NCI-H2196 (cell line): Measurements from ENCODE around the gene B3GNT9.

Experiments
- DNase-seq: peaks from one replicate; lab custom pipeline; 2025; ENCODE audit not compliant: unreplicated experiment; lab: John Stamatoyannopoulos, UW

B3GNT9 gene

DNA sequence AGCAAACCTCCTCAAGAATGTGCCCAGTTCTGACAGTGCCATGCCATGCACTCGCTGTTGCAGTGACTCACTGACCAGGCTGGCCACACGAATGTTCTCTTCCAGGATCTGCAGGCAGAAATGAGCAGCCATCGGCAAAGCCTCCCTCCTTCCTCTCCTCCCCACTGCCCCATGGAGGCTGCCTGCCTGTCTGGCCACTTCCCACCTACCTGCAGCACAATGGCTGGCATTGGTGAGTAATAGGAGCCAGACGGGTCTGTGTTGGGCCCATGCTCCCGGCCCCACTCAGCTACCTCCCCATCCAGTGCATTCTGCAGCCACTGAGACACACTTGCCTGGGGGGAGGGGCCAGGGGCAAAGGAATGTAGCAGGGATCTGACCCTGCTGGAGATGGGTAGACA lies 35.8 kb upstream of the B3GNT9 start:
- no peak for DNase-seq

DNA sequence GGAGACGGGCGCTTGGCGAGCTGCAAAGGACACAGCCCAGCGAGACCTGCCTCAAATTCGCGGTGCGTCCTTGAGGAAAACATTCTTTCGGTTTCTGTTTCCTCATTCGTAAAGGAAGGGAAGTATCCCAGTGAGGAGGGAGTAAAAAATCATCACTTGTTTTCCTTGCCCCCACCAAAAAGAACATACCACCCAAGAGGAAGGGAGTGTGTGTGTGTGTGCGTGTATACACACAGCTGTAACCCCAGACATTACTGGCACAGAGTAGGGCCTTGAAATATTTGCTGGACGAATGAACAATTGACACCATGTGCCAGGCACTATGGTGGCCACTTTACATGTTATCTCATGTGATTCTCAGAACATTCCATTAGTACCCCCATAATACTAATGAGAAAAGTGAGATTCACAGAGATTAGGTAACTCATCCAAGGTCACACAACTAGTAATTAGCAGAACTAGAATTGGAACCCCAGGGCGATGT lies 34.9 kb upstream of the B3GNT9 start:
- DNase-seq = no peak

DNA sequence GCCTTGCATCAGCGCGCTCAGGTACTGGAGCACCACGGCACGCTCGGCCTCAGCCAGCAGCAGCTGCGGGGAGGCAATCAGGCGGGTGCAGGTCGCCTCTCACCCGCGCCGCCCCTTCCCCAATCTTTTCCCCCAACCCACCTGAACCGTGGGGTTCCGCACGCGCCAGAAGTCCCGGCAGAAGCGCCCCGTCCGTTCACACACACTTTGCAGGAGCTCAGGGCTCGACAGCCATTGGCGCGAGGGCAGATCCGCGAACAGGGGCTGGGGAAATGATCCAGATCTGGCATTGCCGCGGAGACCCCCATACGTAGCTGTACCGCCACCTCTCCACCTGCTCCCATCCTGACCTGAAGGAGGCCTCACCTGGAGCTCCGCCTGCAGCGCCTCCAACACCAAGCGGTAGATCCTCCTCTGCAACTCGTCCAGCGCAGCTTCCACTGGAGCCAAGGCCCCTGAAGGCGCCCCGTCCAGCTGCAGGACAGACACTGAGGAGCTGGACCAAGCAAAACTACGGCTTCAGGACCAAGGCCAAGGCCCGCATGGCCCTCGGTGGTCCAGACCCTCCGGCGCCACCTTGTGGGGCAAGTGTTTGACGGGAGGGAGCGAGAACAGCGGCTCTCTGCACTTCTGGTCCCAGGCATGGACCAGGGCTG lies 34.3 kb upstream of the B3GNT9 start:
- DNase-seq = peak; percentile 66

DNA sequence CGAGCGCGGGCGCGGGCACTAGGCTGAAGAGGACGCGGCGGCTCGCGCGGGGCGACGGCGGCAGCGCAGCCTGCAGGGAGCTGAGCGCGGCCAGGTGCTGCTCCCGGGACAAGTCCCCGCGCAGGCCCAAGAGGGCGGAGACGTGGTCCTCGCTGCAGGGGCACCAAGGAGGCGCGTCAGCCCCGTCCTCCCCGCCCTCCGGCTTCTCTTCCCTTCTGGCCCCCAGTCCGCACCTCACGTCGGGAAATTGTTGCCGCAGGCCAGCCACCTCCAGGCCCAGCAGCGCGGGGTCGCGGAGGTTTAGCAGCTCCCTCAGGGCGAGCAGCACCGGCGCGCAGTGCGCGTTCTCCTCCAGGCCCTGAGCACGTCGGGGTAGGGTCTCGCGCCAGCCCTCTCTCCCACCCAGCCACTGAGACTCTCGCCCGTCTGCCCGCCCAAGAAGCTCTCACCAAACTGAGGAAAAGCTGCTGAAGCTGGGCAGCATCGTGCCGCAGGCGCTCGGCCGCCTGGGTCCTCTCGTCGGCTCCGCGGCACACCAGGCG lies 33.7 kb upstream of the B3GNT9 start:
- DNase-seq = peak; percentile 35

DNA sequence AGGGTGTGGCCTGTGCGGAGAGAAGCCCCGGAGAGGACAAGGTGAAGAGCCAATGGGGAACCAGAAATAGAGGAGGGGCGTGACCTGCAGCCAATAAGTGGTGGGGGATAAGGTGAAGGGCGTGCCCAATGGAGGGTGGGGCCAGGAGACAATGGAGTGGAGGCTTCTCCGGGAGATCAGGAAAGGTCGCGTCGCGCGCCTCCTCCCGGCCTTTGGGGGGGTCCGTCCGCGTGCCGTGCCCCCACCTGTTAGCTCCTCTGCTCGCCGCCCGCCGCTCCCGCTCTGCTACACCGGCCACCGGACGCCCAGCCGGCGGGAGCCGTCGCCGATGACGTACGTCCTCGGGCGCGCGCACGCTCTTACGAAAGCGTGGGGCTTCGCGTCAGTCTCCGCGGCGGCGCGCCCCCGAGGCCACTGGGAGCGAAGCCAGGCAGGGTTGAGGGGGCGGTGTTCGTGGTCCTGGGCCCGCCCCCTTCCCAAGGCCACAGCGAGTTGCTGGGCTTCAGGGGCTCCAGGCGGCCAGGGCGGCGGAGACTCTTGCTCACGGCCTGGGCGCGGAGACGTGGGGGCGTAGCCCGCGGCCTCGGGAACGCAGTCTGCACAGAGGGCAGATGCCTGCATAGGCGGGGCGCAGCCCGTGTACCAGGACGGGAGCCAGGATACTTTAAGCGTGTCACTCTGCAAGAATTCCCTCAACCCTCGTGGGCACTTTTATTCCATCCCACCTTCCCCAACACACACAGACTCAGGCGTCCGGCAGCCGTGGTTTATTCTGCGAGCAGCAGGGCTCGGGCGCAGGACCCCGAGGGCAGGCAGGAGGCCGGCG lies 33.0 kb upstream of the B3GNT9 start, which contains the start of gene MATCAP1:
MATCAP1 (minus strand) TSS at position 337 of the 826 bp plus-strand sequence. CDS start 3,353 bp downstream, outside the sequence.
- DNase-seq = peak; percentile 88

DNA sequence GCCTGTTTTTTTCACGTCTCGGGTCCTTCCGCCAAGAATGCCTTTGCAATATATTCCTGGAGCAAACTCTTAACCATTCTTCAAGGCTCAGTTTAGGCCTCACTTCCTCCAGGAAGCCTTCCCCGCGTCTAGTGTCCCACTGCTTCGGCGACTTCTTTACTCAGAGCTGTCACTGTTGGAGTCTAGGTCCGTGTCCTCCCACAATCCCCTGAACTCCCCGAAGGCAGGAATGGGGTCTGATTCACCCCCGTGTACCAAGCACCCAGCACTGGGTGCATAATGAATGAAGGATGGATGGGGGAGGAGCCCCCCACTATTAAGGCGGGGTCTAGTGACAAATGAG lies 32.5 kb upstream of the B3GNT9 start:
- no peak for DNase-seq

DNA sequence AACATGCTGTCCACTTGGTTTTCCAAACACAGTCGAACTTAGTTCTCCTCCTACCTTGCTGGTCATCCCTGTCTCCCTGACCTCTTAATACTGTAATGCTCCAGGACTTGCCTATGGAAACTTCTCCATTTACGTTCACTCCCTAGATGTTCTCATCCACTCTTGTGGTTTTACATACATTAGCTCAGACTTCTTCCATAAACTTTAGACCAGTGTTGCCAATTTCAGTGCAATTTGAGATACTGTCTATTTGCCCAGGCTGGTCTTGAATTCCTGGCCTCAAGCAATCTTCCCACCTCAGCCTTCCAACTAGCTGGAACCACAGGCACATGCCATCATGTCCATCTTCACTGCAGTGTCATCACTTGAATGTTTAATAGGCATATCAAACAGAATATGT lies 31.5 kb upstream of the B3GNT9 start:
- no peak for DNase-seq

DNA sequence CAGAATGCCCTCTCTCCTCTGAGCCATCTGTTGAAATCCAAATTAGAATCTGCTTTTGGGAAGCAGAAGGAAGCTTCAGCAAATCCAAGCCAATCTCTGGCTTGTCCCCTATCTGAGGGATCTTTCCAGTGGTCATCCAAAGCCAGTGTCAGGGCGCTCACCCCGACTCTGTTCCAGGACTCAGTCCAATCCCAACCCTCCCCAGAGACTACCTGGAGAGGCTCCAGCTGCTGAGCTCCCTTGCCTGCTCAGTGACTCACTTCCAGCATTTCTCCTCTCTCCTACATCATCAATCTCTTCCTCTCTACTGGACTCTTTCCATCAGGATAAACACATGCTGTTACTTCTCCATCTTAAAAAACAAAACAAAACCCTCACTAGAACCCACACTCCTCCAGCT lies 30.5 kb upstream of the B3GNT9 start:
- no peak for DNase-seq

DNA sequence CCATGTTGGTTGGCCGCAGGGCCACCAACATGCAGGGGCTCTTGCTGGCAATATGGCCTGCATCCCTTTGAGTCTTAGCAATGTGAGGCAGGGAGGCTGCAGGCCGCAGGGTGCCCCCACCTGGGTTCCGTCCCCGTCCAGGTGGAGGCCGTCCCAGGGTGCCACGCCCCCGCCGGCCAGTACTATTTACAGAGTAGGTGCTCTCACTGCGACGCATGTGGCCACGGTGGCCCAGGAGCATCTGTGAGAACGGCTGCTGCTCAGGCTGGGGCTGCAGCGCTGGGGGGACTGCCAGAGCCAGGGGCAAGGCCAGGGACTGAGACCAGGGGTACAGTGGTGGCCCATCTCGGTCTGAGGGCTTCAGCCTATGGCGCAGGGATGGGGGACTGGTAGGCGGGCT lies 29.4 kb upstream of the B3GNT9 start:
- no peak for DNase-seq

DNA sequence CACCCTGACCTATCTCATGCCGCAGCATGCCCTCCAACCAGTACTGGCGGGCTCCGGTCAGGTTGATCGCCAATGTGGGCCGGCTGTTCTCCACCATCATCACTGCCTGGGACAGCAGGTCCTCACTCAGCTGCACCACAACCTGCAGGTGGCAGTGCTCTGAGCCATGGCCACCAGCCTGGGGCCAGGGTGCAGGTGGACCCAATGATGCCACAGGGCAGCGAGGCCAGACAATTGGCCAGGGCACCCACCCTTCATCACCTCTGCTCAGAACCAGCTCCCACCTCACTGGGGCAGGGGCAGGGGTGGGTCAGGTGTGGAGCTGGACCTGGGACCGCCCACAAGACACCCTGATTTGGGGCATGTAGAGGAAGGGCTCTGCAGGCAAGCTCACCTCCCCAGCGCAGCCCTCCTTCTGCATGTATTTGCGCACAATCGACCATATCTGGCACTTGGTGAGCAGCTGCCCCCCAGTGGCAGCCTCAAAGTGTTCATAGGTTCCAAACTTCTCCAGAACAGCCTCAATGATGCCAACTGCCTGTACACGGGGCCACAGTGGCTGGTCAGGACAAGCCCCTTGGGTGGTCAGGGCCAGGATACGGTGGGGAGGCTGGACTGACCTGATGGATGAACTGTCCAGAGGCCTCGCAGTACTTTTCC lies 28.8 kb upstream of the B3GNT9 start:
- DNase-seq = peak; percentile 1

DNA sequence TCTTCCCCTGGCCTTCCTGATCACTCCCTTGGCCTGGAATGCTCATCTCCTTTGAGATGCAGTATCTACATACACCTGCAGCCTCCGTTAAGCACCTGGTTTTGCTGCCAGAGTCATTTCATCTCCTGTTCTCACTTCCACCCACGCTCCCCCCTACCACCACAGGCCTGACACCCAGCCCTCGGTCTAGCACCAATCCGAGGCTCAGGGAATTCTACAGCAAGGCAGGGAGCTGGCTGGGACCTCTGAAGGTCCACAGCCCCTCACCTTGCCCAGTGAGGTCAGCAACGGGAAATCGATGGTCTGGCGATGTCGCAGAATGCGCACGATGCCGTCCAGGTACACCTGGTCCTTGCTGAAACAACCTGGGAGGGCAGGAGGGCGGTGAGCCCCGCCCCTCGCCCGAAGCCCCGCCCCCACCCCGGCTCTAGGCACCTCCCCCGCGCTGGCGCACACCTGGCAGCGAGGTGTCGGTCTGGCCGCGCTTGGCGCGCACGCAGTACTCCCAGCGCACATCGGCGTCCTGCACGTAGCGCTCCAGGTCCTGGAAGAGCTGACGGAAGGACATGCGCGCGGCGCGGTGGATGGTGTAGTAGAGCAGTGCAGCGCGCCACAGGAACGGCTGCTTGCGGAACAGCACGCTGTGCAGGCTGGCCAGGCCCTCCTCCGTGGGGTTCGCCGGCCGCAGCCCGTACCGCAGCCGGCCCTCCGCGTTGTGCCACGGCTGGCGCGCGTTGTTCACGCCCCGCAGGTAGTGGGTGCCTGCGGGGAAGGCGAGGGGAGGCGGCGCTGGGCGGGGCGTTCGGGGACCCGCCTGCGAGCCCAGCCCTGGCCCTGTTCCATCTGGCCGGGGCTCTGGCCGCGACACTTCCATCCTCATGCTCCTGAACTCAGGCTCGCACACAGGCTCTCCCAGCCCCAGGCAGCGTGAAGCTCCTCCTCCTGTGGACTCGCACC lies 27.2 kb upstream of the B3GNT9 start:
- DNase-seq = peak; percentile 79

DNA sequence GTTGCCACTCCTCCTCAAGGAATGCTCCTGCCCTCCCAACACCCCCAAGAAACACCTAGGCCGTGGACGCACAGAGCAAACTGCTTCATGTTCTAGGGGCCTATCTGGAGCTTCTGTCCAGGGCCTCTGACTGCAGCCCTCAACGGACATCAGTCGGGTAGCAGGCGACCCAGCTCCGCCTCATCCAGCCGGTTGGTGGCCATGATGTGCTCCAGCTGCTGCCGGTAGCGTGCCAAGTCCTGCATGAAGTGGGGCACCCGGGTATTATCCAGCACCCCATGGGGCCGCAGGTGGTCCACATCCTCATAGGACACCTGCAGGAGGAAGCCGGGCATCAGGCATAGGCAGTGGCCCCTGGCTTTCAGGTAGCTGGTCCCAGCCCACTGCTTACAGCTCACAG lies 25.9 kb upstream of the B3GNT9 start:
- no peak for DNase-seq

DNA sequence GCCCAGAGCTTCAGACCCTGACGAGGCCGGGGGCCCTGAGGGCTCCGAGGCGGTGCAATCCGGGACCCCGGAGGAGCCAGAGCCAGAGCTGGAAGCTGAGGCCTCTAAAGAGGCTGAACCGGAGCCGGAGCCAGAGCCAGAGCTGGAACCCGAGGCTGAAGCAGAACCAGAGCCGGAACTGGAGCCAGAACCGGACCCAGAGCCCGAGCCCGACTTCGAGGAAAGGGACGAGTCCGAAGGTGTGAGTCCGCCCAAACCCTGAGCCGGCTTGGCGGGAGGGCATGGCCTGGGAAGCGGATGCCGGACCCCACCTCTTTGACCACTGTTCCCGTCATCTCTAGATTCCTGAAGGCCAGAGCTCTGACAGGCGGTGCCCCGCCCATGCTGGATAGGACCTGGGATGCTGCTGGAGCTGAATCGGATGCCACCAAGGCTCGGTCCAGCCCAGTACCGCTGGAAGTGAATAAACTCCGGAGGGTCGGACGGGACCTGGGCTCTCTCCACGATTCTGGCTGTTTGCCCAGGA lies 24.0 kb upstream of the B3GNT9 start:
- DNase-seq = no peak

DNA sequence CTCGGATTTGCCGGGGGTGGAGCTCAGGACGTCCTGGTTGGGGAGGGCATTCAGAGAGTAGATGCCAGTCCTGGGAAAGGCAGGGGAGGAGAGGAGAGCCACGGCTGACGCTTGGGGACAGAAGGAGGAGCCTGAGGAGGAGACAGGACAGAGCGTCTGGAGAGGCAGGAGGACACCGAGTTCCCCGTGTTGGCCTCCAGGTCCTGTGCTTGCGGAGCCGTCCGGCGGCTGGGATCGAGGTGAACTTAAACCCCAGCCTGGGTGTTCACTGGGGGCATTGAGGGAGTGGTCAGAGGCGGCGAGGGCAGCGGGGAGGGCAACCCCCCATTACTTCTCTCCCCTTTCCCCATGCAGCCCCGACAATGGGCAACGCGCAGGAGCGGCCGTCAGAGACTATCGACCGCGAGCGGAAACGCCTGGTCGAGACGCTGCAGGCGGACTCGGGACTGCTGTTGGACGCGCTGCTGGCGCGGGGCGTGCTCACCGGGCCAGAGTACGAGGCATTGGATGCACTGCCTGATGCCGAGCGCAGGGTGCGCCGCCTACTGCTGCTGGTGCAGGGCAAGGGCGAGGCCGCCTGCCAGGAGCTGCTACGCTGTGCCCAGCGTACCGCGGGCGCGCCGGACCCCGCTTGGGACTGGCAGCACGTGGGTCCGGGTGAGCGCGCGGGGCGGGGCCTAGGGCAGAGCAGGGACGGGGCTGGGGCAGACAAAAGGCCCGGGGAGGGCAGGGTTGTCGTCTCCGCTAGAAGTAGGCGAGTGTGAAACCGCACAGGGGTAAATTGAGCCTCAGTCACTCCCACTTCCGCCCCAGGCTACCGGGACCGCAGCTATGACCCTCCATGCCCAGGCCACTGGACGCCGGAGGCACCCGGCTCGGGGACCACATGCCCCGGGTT lies 23.3 kb upstream of the B3GNT9 start:
- DNase-seq = peak; percentile 73

DNA sequence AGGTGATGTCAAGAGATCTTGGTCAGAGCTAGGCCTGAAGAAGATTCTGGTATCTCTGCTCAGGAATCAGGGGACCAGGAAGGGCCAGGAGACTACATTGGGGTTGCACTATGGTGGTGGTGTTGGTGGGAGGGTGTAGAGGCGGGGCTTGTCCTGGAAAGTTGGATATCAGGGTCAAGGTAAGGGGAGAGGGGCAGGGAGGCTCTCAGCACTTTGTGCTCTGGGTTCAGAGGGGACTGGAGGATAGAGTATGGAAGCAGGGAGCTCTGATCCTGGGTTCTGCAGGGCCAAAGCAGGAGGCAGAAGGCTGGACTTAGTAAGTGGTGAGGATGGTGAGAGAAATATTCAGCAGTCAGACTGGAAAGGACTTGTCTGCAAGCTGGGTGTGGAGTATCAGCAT lies 22.5 kb upstream of the B3GNT9 start:
- DNase-seq = no peak

DNA sequence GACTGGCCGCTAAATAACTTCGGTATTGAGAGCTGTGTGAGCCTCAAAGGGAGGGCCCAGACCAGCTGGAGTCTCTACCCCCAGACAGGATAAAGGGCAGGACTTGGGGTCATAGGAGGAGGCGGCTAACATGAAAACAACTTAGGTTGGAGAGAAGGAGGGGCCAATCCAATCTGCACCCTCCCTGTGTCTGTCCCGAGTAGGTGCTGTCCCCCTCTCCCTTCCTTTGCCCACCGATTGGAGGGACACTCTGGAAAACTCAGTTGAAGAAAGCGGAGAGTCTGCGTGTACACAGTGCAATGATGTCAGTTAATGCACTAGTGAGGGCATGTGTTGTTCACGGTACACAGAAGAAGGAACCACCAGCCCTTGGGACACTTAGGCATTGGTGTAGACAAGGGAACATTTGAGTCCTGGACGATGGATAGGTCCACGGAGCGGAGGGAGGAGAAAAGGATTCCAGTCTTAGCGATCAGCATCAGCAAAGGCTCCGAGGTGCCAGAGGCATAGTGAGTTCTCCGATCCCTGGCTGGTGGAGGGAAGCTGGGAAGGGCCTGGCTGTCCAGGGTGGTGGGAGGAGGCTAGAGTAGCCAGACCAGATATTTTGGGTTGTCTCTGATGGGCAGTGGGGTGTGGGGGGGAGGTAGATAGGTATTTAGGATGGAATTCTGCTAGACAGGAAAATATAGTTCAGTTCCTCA lies 20.3 kb upstream of the B3GNT9 start:
- DNase-seq = no peak

DNA sequence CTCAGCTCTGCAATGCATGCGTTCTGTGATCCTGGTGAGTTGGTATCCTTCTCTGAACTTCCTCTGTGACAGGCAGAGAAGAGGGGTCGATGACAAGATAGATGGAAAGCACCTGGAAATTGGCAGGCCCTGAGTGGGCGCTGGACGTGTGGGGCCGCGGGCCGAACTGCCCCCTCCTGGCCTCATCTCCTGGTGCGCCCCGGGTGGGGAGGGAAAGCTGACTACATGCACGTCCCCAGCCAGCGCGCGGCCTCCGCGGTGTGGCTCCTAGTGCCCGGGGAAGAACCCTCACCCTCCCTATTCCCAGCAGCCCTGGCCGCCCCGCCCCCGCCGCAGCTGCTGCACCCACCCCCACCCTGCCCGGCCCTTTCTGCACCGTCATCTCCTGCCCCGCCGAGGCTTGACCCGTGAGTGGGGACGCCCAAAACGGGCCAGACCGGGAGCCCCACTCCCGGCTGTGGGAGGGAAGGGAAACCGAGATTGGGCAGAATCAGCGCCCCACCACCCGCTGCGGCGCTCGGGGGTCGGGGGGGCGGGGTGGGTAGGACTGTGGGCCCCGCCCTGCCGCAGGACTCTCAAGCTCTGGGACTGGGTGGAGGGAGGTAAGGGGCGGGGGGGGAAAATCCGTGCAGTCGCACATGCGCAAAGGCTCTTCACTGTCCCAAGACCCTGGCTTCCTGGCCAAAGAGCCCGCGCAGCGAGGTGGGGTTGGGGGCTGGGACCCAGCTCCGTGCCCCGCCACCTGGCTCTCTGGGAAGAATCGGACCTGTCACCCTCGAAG lies 19.6 kb upstream of the B3GNT9 start, which contains the start of gene NOL3:
NOL3 (plus strand) TSS at position 371 of the 781 bp plus-strand sequence.
- DNase-seq = peak; percentile 65
